Erythroblast (primary cell): ENCODE data around the gene BSND.

Experiments used
- GATA1 ChIP-seq: IDR thresholded peaks from 2 replicates; pipeline ENCODE4 v1.6.1; 2011; ENCODE audit warnings: low read depth, mild to moderate bottlenecking, control low read depth, low read length, moderate library complexity
- POLR2A ChIP-seq: IDR thresholded peaks from 2 replicates; pipeline ENCODE4 v1.6.1; 2011; ENCODE audit warnings: mild to moderate bottlenecking, low read length

GRCh38 chr1:54951810-54952226, 46.9 kb upstream of the BSND start:
- TF ChIP-seq POLR2A (no peak), GATA1 (no peak)
